GM21723 (cell line): ENCODE data around the gene CHERP.
A peak's percentile ranks its signal among the peaks of the same experiment; 100 is the strongest.
"Not testable (repeated sequence)": the region's sequence is repeated elsewhere in the genome, so short reads cannot be mapped to it uniquely, and the experiment has no call there.

Experiments used
- ATAC-seq: cut with Tn5 transposase; IDR thresholded peaks from one replicate; pipeline ENCODE4 v1.9.1; 2021; ENCODE audit warnings: mild to moderate bottlenecking, moderate library complexity; ENCODE audit not compliant: unreplicated experiment

The CHERP gene

DNA sequence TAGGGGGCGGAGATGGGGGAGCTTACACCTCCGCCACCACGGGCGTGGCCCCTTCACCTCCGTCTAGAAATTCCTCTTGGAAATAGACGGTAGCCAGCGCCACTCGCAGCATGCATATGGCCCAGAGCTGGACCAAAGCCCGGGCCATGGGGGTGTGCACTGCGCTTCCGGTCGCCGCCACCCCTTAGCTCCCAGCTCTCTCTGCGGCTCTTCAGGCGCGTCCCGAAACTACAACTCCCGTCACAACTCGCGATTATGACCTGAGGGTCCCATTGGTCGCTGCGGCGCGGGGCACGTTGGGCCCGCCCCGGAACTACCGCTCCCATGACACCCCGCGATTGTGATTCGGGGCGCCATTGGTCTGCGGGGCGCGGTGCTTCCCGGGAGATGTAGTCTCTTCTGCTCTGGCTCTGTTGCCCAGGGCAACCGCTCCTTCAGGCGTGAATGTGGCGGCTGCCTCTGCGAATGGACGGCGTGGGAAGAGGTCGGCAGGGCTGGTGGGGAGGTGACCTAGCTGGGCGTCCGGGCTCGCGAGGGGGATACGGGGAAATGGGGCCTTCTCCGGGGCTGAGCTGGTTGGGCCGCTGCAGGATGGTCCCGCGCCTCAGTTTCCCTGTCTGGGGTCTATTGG is 46.1 kb downstream of the CHERP start, which contains the start of the genes C19orf44 and CALR3:
Gene C19orf44, plus strand, starts transcription at position 413 of the 631 bp plus-strand sequence. CDS start 4,399 bp downstream, outside the sequence.
Gene CALR3, minus strand, starts transcription at position 186 of the 631 bp plus-strand sequence. Its CDS starts 38 bp downstream, at position 148.
- peak; percentile 97 for ATAC-seq

DNA sequence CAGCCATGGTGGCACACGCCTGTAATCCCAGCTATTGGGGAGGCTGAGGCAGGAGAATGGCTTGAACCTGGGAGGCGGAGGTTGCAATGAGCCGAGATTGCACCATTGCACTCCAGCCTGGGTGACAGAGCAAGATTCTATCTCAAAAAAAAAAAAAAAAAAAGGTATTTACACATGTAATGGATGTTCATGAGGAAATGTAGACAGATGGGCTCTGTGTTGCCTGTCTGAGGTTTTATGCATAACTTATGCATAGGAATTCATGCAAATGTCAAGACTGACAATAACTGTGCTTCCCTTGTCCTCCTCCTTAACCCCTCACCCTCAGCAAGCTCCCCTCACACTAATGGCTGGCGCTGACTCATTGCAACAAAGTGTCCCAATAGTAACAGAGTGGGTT is 55.8 kb downstream of the CHERP start:
- not testable (repeated sequence) for ATAC-seq

DNA sequence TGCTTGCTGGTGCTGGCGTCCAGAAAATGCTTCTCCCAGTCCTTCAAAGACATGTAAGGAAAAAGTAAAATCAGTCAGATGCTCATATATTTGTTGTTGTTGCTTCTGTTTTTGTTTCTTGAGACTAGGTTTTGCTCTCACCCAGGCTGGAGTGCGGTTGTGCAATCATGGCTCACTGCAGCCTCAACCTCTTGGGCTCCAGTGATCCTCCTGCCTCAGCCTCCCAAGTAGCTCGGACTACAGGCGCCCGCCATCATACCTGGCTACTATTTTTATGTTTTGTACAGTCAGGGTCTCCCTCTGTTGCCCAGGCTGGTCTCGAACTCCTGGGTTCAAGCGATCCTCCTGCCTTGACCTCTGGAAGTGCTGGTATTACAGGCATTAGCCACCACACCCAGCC is 59.5 kb downstream of the CHERP start:
- ATAC-seq, result no peak

DNA sequence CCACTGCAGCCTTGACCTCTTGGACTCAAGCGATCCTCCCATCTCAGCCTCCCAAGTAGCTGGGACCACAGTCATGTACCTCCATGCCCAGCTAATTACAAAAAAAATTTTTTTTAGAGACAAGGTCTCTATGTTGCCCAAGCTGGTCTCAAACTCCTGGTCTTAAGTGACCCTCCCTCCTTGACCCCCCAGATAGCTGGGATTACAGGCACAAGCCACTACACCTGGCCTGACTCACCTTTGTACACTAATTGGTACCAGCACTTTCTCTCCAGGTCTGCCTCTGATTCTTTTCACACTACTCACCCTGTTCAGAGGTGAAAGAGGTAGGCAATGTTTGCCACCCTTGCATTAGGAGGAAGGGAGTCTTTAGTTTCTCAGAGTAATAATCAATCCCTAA is 64.9 kb downstream of the CHERP start:
- no peak for ATAC-seq

DNA sequence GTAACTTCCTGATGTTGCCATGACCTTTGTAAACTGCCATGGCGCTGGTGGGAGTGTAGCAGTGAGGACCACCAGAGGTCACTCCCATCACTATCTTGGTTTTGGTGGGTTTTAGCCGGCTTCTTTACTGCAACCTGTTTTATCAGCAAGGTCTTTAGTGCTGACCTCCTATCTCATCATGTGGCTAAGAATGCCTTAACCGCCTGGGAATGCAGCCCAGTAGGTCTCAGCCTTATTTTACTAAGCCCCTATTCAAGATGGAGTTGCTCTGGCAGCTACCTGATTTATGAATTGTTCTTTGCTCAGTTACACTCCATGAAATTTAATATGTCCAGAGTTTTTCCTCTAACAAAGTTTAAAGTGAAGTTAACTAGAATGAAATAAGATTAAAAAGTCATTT is 65.8 kb downstream of the CHERP start:
- ATAC-seq, result no peak

DNA sequence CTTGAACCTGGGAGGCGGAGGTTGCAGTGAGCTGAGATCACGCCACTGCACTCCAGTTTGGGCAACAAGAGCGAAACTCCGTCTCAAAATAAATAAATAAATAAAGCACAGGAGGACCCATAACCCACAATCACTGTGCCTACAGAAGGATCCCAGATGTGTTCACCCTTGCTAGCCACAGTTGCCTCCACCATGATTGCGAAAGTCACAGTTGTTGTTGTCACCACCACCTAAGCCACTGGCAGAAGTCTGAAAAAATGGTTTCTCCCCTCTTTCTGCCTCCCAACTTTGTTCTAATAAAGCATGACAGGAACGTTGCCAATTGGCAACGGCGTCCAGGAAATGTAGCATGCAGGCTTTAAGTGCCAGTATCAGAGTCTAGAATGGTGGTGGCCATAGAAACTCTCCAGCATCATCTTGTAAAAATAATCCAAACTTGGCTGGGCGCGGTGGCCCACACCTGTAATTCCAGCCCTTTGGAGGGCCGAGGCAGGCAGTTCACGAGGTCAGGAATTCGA is 68.3 kb downstream of the CHERP start:
- no peak for ATAC-seq

DNA sequence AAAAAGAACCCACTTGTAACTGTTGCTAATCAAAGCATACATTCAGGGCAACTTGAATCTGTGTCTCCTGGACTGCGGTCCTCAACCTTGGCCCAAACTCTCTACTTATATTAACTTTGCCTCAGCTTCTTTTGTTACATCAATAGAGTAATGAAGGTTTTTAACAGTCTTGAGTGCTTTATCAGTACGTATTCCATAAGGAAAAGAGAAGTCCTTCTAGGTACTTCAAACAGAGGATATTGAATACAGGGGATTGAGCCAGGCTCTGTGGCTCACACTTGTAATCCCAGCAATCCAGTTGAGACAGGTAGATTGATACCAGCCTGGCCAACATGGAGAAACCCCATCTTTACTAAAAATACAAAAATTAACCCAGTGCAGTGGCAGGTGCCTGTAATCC is 69.2 kb downstream of the CHERP start:
- ATAC-seq, result no peak

DNA sequence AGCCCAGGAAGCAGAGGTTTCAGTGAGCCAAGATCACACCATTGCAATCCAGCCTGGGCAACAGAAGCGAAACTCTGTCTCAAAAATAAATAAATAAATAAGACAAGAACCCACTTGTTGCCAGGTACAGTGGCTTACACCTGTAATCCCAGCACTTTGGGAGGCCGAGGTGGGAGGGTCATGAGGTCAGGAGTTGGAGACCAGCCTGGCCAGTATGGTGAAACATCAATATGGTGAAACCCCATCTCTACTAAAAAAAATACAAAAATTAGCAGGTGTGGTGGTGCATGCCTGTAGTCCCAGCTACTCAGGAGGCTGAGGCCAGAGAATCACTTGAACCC is 69.7 kb downstream of the CHERP start:
- not testable (repeated sequence) for ATAC-seq

DNA sequence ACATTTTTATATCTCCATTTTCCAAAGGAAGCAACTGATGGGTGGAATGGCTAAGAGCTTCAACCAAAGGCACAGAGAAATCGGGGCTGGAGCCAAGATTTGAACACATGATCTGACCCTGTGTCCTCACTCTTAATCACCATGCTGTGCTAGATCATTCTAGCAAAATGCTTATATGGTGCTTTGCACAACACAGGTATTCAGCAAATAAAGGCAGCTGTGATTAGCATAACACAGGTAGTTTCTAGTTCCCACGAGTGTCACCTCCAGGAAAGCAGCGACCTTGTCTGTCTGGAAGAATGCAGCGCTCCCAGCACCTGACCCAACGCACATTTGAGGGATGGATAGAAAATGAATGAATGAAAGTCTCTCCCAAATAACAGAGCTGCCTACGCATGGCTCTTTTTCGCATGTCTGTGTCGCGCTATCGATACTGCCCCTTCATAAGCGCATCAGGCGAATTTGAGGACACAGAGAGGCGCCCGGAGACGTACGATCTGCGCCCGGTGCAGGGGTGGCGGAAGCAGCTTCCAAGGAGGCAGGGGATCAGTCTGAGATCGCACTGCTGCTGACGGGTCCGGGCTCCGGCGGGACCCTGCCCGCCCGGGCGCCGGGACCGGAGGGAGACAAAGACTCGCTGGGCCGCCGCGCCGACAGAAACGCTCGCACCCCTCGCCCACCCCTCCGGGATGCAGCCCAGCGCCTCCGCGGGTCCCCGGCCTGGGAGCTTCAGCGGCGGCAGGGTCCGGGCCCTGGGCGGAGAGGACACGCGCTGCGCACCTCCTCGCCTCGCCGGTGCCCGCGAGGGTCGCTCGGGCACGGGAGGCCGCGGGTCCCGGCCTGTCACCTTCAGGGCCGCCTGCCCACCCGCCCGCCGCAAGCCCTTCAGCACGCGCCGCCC is 71.1 kb downstream of the CHERP start:
- peak; percentile 31 for ATAC-seq

DNA sequence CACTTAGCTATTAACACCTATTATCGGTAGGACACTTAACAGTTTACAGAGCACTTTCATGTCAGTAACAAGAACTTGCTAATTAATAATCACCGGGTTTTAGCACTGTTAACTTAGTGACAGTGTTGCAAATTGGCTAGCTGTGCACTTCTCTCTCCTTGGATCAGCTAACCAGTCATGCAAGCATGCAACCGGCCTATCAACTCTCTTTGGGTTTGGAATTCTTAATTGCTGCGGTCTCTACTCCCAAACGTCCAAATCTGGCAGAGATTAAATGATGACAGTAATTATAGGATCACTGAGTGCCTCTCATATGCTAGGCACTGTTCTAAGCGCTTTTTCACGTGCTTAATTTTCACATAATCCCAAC is 71.7 kb downstream of the CHERP start:
- no peak for ATAC-seq
